Heart right ventricle (tissue), 16 donors: Measurements from ENCODE around the gene WHRN. TPM values are rescaled to one million over a fixed set of nuclear protein-coding genes. Genes with fewer than 3 reads are reported as not detected.
A peak's percentile ranks its signal among the peaks of the same experiment; 100 is the strongest.

Experiments used
- ATAC-seq, 8 donors: fragments of 200-7000 bp; cut with Tn5 transposase; one replicate each; pipeline ENCODE4 v1.9.1; 2020; ENCODE audit warnings: mild to moderate bottlenecking in 8 of 8, moderate library complexity in 8 of 8, moderate number of reproducible peaks in 1 of 8
- DNase-seq, 2 donors: peaks; one replicate each; pipeline ENCODE4 v3.0.0-alpha.2; 2020
- H3K27ac ChIP-seq, 10 donors: fragments of 200-600 bp; sonication (generic) in 2 of 10; one replicate each; pipeline versions ENCODE4 v1.5.0 to v1.8.0; 2020 to 2022; ENCODE audit warnings: mild to moderate bottlenecking in 3 of 10
- H3K27me3 ChIP-seq, 7 donors: fragments of 200-600 bp; one replicate each; pipeline ENCODE4 v1.8.0; 2021 to 2022; ENCODE audit warnings: mild to moderate bottlenecking in 2 of 7
- H3K36me3 ChIP-seq, 9 donors: fragments of 200-600 bp; sonication (generic) in 1 of 9; one replicate each; pipeline versions ENCODE4 v1.5.0 to v1.8.0; 2020 to 2022; ENCODE audit warnings: mild to moderate bottlenecking in 2 of 9
- H3K4me1 ChIP-seq, 9 donors: fragments of 200-600 bp; sonication (generic) in 1 of 9; one replicate each; pipeline versions ENCODE4 v1.5.0 to v1.8.0; 2020 to 2022; ENCODE audit warnings: mild to moderate bottlenecking in 4 of 9
- H3K4me3 ChIP-seq, 10 donors: fragments of 200-600 bp; sonication (generic) in 2 of 10; one replicate each; pipeline versions ENCODE4 v1.5.0 to v1.8.0; 2020 to 2022; ENCODE audit warnings: mild to moderate bottlenecking in 7 of 10, moderate library complexity in 2 of 10
- H3K9me3 ChIP-seq, 11 donors: fragments of 200-600 bp in 10 of 11; sonication (generic) in 2 of 11; one replicate each; pipeline versions ENCODE4 v1.5.0 to v1.8.0; 2013 to 2022; ENCODE audit warnings: mild to moderate bottlenecking in 2 of 11, control low read depth in 1 of 11, moderate library complexity in 1 of 11
- CTCF ChIP-seq, 9 donors: fragments of 200-600 bp; sonication (generic) in 2 of 9; IDR thresholded peaks; one replicate each; pipeline versions ENCODE4 v1.5.0 to v1.8.0; 2021 to 2022; ENCODE audit warnings: antibody characterized with exemption in 9 of 9, mild to moderate bottlenecking in 5 of 9, moderate library complexity in 1 of 9
- WGBS, 2 donors: extraction: QIAGEN DNeasy Blood & Tissue Kit; methylation state at CpG; one replicate each; pipeline ENCODE4 v1.1.7; 2013; ENCODE audit warnings: inconsistent platforms in 1 of 2; 5-methylcytosine and 5-hydroxymethylcytosine counted together
- intact Hi-C, 10 donors: fragments of 100-400 bp; cut with DNase I; formaldehyde crosslinking; loops; one replicate each; pipeline versions ENCODE4 v1.11.1 to v1.14.2; 2022
- polyA plus RNA-seq, 2 donors: library from polyadenylated mRNA; stranded (reverse); fragments of 200-250 nt; gene quantifications; one replicate each; pipeline ENCODE4 v1.2.3, GENCODE V29; 2013
- total RNA-seq, 10 donors: library from RNA; stranded (reverse); fragmentation: NEBNext Ultra II Directional in 3 of 10; extraction: Animal tissue kit (Norgen Biotek cat#: 25700) in 3 of 10; gene quantifications; one replicate each; pipeline versions ENCODE4 v1.2.1 to v1.2.4, GENCODE V29; 2021 to 2023
- donor health status: Arrhythmogenic right ventricular cardiomyopathy.
- donor health status: ischemic (EF 13 %, LVEDD 7.1; RV severe dilation, severe dysfunction).
- donor health status: healthy with polysubstance abuse.
- donor health status: DM: no; HTN: yes; CAD: no.
- donor health status: DM: no; HTN: no; CAD: no.
- donor health status: ischemic (EF 25% LVEDD 6.9; RV normal size, moderate dysfunction).
- donor health status: ischemic (EF 25% LVEDD 5.7; RV mildly dilated, moderate dysfunction).
- donor health status: healthy.
- donor health status: DM: yes; HTN: yes; CAD: no.
- donor health status: Ischemic cardiomyopathy.
- donor health status: ischemic (EF 35%, LVEDD 5.7; RV mildly dilated, moderate dysfunction).
- donor health status: nonischemic (EF 11% LVEDD 7.7; RV severe dilation, severe dysfunction).
- donor health status: DM: yes; HTN: yes; CAD: no.
- donor health status: PGD.
- donor health status: ischemic (EF 29% LVEDD 5.4; RV normal size, mild dysfunction).
- donor health status: nonischemic (EF 23%, LVEDD 6.1; RV moderate dilation, normal function).

Gene WHRN
- total and polyA plus RNA-seq, 12 donors: 0.13 to 1.3 (median 0.58) TPM; not detected in 1

GRCh38 chr9:114373960-114374730 is 131.1 kb downstream of the WHRN start:
- DNase-seq: no peak
- no peak for TF ChIP-seq CTCF (IDR thresholded peaks at IDR 0.05)
- WGBS, 2 donors: 92 to 93% methylated on average over 16 of the region's 16 CpGs
- no peaks in the 10 kb centered on the region for H3K27me3 ChIP-seq
- intact Hi-C loops: no loop called here
- H3K4me3 ChIP-seq: no peak overlapping the region
- no peak for ATAC-seq
- H3K4me1 ChIP-seq: peaks cover 0 to 87% (median 18%) of the 10 kb centered on the region in 9 donors
- H3K9me3 ChIP-seq: no peaks in the 10 kb centered on the region
- H3K36me3 ChIP-seq: peaks cover 0 to 76% (median 2%) of the 10 kb centered on the region in 9 donors
- H3K27ac ChIP-seq: peak overlapping the region in 2 of 10 donors; percentile 64 to 89

DNA sequence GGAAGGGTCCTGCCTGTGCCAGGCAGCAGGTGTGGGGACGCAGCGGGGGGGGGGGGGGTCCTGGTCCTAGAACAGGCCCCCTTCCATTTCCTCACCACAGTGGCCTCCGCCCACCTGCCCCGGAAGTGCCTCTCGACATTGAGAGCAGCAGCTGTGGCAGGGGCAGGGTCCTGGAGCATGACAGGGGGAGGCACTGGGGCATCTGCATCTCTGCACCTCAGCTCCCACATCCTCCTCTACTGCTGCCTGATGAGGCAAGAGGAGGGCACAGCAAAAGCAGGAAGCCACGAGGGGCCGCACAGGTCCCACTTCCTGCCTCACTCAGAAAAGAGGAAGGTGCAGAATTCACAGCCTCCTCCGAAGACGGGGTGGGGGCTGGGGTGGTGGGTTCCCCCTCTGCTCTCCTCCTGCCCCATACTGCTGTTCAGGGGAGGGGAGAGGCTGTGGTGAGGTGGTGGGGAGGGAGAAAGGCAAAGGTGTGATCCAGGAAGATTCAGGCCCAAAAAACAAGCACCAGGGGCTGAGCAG is 132.3 kb downstream of the WHRN start:
- H3K4me1 ChIP-seq: peaks cover 0 to 92% (median 18%) of the 10 kb centered on the region in 9 donors
- peaks cover 0 to 76% (median 5%) of the 10 kb centered on the region in 9 donors for H3K36me3 ChIP-seq
- intact Hi-C loops: no loop called here
- H3K9me3 ChIP-seq: no peaks in the 10 kb centered on the region
- no peaks in the 10 kb centered on the region for H3K27me3 ChIP-seq
- WGBS, 2 donors: 44 to 58% methylated on average over 9 of the region's 9 CpGs
- ATAC-seq (peak; percentile 55 to 78 (median 67)), DNase-seq (peak; percentile 51 to 57)
- TF ChIP-seq CTCF (IDR thresholded peaks at IDR 0.05): no peak
- peak overlapping the region in 6 of 10 donors; percentile 1 to 89 (median 44) for H3K27ac ChIP-seq
- H3K4me3 ChIP-seq: peak overlapping the region in 1 of 10 donors; percentile 24

DNA sequence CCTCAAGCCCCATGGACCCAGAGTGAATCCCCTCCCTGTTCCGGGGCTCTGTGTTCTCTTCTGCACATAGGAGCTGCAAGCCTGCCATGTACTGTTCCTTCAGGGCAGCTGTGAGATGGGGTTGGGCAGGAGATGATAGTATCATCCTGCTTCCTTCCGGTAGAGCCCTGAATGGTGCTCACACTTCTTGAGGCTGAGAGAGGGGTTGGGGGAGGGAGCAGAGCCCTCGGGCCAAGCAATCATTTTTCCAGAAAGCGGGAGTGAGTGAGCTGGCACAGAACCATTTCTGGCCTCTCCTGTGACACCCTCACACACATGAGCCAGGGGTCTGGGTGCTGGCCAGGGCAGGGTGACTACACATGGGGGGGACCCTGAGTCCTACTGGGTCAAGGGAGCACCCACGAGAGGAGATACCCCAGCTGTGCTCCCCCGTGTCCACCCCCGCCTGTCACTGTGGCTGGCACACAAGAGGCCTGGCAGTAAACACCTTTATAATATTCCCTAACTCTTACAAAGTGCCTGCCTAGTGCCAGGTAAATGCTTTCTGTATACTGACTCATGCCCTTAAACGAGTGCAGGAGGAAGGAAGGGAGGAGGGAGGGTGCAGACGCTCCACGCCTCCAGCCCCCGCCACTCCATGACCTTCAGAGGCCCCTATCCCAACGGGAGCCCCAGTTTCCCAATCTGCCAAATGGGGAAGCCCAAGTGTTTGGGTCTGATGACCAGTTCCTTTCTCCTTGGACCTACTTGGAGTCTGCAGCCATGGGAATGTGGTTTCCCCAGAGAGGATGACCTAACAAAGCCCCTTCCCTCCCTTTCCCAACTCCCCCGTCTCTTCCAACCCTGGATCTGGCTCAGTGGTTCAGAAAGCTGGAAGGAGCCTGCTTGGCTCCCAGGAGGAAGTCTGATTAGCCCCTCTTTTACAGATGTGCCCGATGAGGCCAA is 133.0 kb downstream of the WHRN start:
- Histone ChIP-seq H3K4me1 (peaks cover 0 to 92% (median 18%) of the 10 kb centered on the region in 9 donors), H3K27ac (peak overlapping the region in 5 of 10 donors; percentile 1 to 89 (median 57))
- 43 to 52% methylated on average over 14 of the region's 14 CpGs for WGBS, 2 donors

More for the DNA sequence above, 133.0 kb downstream of the WHRN start:
- DNase-seq (no peak), ATAC-seq (peak; percentile 31 to 58 (median 50))
- H3K27me3 ChIP-seq: no peaks in the 10 kb centered on the region
- intact Hi-C loops: no loop called here
- TF ChIP-seq CTCF (IDR thresholded peaks at IDR 0.05): no peak
- H3K9me3 ChIP-seq: no peaks in the 10 kb centered on the region
- H3K36me3 ChIP-seq: peaks cover 0 to 76% (median 6%) of the 10 kb centered on the region in 9 donors
- peak overlapping the region in 1 of 10 donors; percentile 24 for H3K4me3 ChIP-seq
